CD14-positive monocyte (primary cell): ENCODE results near the gene RALA. TPM values are rescaled to one million over a fixed set of nuclear protein-coding genes. Genes with fewer than 3 reads are reported as not detected.

ENCODE experiments used
- DNase-seq, 3 donors: peaks; one replicate each; pipeline ENCODE4 v3.0.0-alpha.2; 2011 to 2022
- H2AFZ ChIP-seq: 2 replicates; pipeline ENCODE4 v1.6.0; 2012; ENCODE audit warnings: mild to moderate bottlenecking, low read depth, low read length, inconsistent platforms; ENCODE audit not compliant: insufficient read depth, poor library complexity, severe bottlenecking
- H3K27ac ChIP-seq, 2 donors: 1 replicate in 1 of 2; 2 replicates in 1 of 2; pipeline ENCODE4 v1.5.1; 2012 to 2013; ENCODE audit warnings: low read length in 2 of 2, control low read depth in 1 of 2, inconsistent platforms in 1 of 2, low read depth in 1 of 2, mild to moderate bottlenecking in 1 of 2
- H3K27me3 ChIP-seq, 2 donors: one replicate each; pipeline versions ENCODE4 v1.6.0 to v1.6.1; 2011 to 2013; ENCODE audit warnings: low read length in 2 of 2; ENCODE audit not compliant: control insufficient read depth in 2 of 2, insufficient read depth in 2 of 2
- H3K36me3 ChIP-seq, 2 donors: replicated peaks in 1 of 2; 1 replicate in 1 of 2; 2 replicates in 1 of 2; pipeline versions ENCODE4 v1.5.1 to v1.6.1; 2012 to 2013; ENCODE audit warnings: low read length in 2 of 2, control low read depth in 1 of 2, inconsistent platforms in 1 of 2, mild to moderate bottlenecking in 1 of 2; ENCODE audit not compliant: insufficient read depth in 2 of 2, control insufficient read depth in 1 of 2
- H3K4me1 ChIP-seq, 2 donors: 1 replicate in 1 of 2; 2 replicates in 1 of 2; pipeline versions ENCODE4 v1.5.1 to v1.6.1; 2012 to 2013; ENCODE audit warnings: low read length in 2 of 2, control low read depth in 1 of 2, inconsistent platforms in 1 of 2, mild to moderate bottlenecking in 1 of 2, moderate library complexity in 1 of 2; ENCODE audit not compliant: insufficient read depth in 2 of 2, control insufficient read depth in 1 of 2
- H3K4me2 ChIP-seq: replicated peaks from 2 replicates; pipeline ENCODE3; 2012; ENCODE audit warnings: low read length, moderate library complexity, mild to moderate bottlenecking; ENCODE audit not compliant: poor library complexity, severe bottlenecking; ENCODE audit errors: extremely low read depth
- H3K4me3 ChIP-seq, 3 experiments: fragments of 200-600 bp in 1 of 3; sonication (generic) in 1 of 3; replicated peaks in 1 of 3; 1 replicate in 2 of 3; 2 replicates in 1 of 3; pipeline ENCODE4 v1.5.1; 2011 to 2013; ENCODE audit warnings: low read length in 3 of 3, mild to moderate bottlenecking in 3 of 3, control low read depth in 2 of 3, low read depth in 2 of 3, inconsistent platforms in 1 of 3, moderate library complexity in 1 of 3
- H3K79me2 ChIP-seq: 2 replicates; pipeline ENCODE4 v1.6.0; 2012; ENCODE audit warnings: mild to moderate bottlenecking, control low read depth, inconsistent platforms, low read length, moderate library complexity; ENCODE audit not compliant: insufficient read depth
- H3K9ac ChIP-seq: 2 replicates; pipeline ENCODE4 v1.6.0; 2017; ENCODE audit warnings: low read length, mild to moderate bottlenecking; ENCODE audit not compliant: insufficient read depth, poor library complexity, severe bottlenecking
- H3K9me3 ChIP-seq, 2 donors: replicated peaks in 1 of 2; 1 replicate in 1 of 2; 2 replicates in 1 of 2; pipeline versions ENCODE4 v1.5.1 to v1.6.1; 2012 to 2013; ENCODE audit warnings: low read length in 2 of 2, control low read depth in 1 of 2; ENCODE audit not compliant: control insufficient read depth in 1 of 2, insufficient read depth in 1 of 2
- H4K20me1 ChIP-seq: 2 replicates; pipeline ENCODE4 v1.6.0; 2012; ENCODE audit warnings: mild to moderate bottlenecking, low read length, control low read depth, moderate library complexity; ENCODE audit not compliant: insufficient read depth
- H3K27ac Mint-ChIP-seq, 7 donors: one replicate each; pipeline ENCODE4 v1.8.0; 2020; ENCODE audit warnings: mild to moderate bottlenecking in 7 of 7, mixed read lengths in 7 of 7, moderate library complexity in 6 of 7, inconsistent platforms in 2 of 7
- H3K27me3 Mint-ChIP-seq, 3 donors: one replicate each; pipeline ENCODE4 v1.8.0; 2021 to 2022; ENCODE audit warnings: low read depth in 3 of 3, mild to moderate bottlenecking in 3 of 3, mixed read lengths in 3 of 3, moderate library complexity in 3 of 3, inconsistent platforms in 1 of 3
- H3K36me3 Mint-ChIP-seq, 2 donors: one replicate each; pipeline ENCODE4 v1.8.0; 2020; ENCODE audit warnings: mixed read lengths in 2 of 2, inconsistent platforms in 1 of 2, mild to moderate bottlenecking in 1 of 2
- H3K4me1 Mint-ChIP-seq: one replicate; pipeline ENCODE4 v1.8.0; 2020; ENCODE audit warnings: mild to moderate bottlenecking, mixed read lengths
- H3K4me3 Mint-ChIP-seq, 2 donors: one replicate each; pipeline ENCODE4 v1.8.0; 2020; ENCODE audit warnings: mild to moderate bottlenecking in 2 of 2, mixed read lengths in 2 of 2, moderate library complexity in 1 of 2
- H3K9me3 Mint-ChIP-seq, 7 donors: one replicate each; pipeline ENCODE4 v1.8.0; 2020 to 2022; ENCODE audit warnings: mixed read lengths in 7 of 7, mild to moderate bottlenecking in 6 of 7, moderate library complexity in 6 of 7, inconsistent platforms in 2 of 7
- WGBS: methylation state at CpG from one replicate; pipeline ENCODE4 v1.1.5; 2013; ENCODE audit warnings: missing lambda C conversion rate; ENCODE audit not compliant: insufficient coverage; 5-methylcytosine and 5-hydroxymethylcytosine counted together
- intact Hi-C, 2 donors: fragments of 100-400 bp; cut with micrococcal nuclease; formaldehyde crosslinking; loops; one replicate each; pipeline versions ENCODE4 v1.15.0 to v1.15.1; 2023
- polyA plus RNA-seq, 3 donors: library from polyadenylated mRNA; depleted of rRNA in 1 of 3; unstranded in 2 of 3; stranded (reverse) in 1 of 3; fragments of 300-500 nt in 2 of 3; fragments of >200 nt in 1 of 3; fragmentation: Illumina TruSeq in 2 of 3; gene quantifications; 1 replicate in 2 of 3; 2 replicates in 1 of 3; pipeline ENCODE4 v1.2.3, GENCODE V29; 2012 to 2021
- TF ChIP-seq, protein P1 (sequence below): fragments of 200-600 bp; IDR thresholded peaks from one replicate; pipeline ENCODE4 v1.8.0; 2022; ENCODE audit warnings: antibody characterized with exemption, mild to moderate bottlenecking

The RALA gene
- polyA plus RNA-seq, 3 donors, result 5.9 to 32.0 (median 30.8) TPM

DNA sequence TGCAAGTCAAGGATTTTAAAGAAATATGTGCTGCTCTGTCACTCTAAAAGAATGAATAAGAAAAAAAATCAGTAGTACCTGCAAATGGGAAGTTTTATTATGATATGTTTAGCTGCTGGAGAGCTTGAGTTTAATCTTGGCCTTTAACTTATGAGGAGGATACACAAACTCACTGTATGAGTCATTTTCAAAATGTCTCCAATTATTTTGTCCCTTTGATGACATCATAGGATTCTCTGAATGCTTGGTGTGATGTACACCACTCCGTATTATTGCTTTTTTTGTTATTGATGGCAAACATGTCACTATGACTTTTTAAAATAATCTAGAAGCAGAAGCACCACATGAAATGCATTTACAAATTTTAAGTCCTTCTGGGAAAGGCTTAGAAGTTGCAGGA lies 125.8 kb downstream of the RALA start:
- H3K4me2 ChIP-seq, result no peak overlapping the region
- peaks cover 8% of the 10 kb centered on the region for H3K4me1 Mint-ChIP-seq
- peaks cover 0 to 4% of the 10 kb centered on the region in 2 donors for H3K36me3 ChIP-seq
- H3K4me3 Mint-ChIP-seq, result no peak overlapping the region
- no peak overlapping the region for H3K9ac ChIP-seq
- no peak overlapping the region for H3K4me3 ChIP-seq
- DNase-seq, result no peak
- no peaks in the 10 kb centered on the region for H3K27me3 ChIP-seq
- no CpG with 5 or more reads among the region's 1 CpG for WGBS
- peaks cover 18% of the 10 kb centered on the region for H4K20me1 ChIP-seq
- no peak overlapping the region for H3K27ac Mint-ChIP-seq
- no peak overlapping the region for H2AFZ ChIP-seq
- no peaks in the 10 kb centered on the region for H3K79me2 ChIP-seq
- H3K27me3 Mint-ChIP-seq, result no peaks in the 10 kb centered on the region
- H3K36me3 Mint-ChIP-seq, result peaks cover 20 to 21% of the 10 kb centered on the region in 2 donors
- peaks cover 0 to 4% of the 10 kb centered on the region in 2 donors for H3K9me3 ChIP-seq
- peaks cover 0 to 10% (median 4%) of the 10 kb centered on the region in 7 donors for H3K9me3 Mint-ChIP-seq
- H3K4me1 ChIP-seq, result no peaks in the 10 kb centered on the region
- H3K27ac ChIP-seq, result no peak overlapping the region
- TF ChIP-seq, protein P1, sequence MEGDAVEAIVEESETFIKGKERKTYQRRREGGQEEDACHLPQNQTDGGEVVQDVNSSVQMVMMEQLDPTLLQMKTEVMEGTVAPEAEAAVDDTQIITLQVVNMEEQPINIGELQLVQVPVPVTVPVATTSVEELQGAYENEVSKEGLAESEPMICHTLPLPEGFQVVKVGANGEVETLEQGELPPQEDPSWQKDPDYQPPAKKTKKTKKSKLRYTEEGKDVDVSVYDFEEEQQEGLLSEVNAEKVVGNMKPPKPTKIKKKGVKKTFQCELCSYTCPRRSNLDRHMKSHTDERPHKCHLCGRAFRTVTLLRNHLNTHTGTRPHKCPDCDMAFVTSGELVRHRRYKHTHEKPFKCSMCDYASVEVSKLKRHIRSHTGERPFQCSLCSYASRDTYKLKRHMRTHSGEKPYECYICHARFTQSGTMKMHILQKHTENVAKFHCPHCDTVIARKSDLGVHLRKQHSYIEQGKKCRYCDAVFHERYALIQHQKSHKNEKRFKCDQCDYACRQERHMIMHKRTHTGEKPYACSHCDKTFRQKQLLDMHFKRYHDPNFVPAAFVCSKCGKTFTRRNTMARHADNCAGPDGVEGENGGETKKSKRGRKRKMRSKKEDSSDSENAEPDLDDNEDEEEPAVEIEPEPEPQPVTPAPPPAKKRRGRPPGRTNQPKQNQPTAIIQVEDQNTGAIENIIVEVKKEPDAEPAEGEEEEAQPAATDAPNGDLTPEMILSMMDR, result no peak
- intact Hi-C loops, result no loop called here

DNA sequence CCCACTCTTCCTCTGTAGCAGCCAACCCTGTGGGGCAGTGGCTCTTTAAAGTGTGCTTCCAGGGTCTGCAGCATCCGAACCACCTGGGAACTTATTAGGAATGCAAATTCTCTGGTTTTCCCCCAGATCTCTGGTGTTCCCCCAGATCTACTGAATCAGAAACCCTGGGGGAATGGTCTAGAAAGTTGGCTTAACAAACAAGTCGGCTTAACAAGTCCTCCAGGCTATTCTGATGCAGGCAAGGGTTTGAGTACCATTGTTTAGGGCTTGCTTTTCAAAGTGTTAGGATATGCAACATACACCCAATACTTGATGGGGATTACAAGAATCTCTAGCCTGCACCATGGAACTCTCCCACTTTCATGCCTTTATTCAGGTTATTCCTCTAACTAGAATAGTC lies 126.3 kb downstream of the RALA start:
- no peak overlapping the region for H3K4me3 ChIP-seq
- no peaks in the 10 kb centered on the region for H3K79me2 ChIP-seq
- no peak overlapping the region for H3K9ac ChIP-seq
- no peak overlapping the region for H3K27ac Mint-ChIP-seq
- TF ChIP-seq, protein P1, result no peak
- no peaks in the 10 kb centered on the region for H3K4me1 ChIP-seq
- peaks cover 0 to 10% (median 4%) of the 10 kb centered on the region in 7 donors for H3K9me3 Mint-ChIP-seq
- H3K9me3 ChIP-seq, result peaks cover 0 to 4% of the 10 kb centered on the region in 2 donors
- H3K27me3 Mint-ChIP-seq, result no peaks in the 10 kb centered on the region
- H3K36me3 Mint-ChIP-seq, result peaks cover 15 to 16% of the 10 kb centered on the region in 2 donors
- H3K27ac ChIP-seq, result no peak overlapping the region
- H3K4me2 ChIP-seq, result no peak overlapping the region
- no peak overlapping the region for H2AFZ ChIP-seq
- no peaks in the 10 kb centered on the region for H3K36me3 ChIP-seq
- no CpG with 5 or more reads among the region's 2 CpGs for WGBS
- H3K27me3 ChIP-seq, result no peaks in the 10 kb centered on the region
- H3K4me3 Mint-ChIP-seq, result no peak overlapping the region
- DNase-seq, result no peak
- peaks cover 18% of the 10 kb centered on the region for H4K20me1 ChIP-seq
- intact Hi-C loops, result no loop called here
- H3K4me1 Mint-ChIP-seq, result peaks cover 6% of the 10 kb centered on the region
